K562 (cell line): Measurements from ENCODE around the gene SH3PXD2B. TPM values are rescaled to one million over a fixed set of nuclear protein-coding genes. Genes with fewer than 3 reads are reported as not detected.

Source experiments
- ARHGAP35 ChIP-seq: fragments of 450-650 bp; IDR thresholded peaks from 2 replicates; pipeline ENCODE4 v1.6.1; 2018; ENCODE audit not compliant: partially characterized antibody
- BCOR ChIP-seq: fragments of 450-650 bp; IDR thresholded peaks from 2 replicates; pipeline ENCODE4 v1.6.1; 2016
- BDP1 ChIP-seq: IDR thresholded peaks from 3 replicates; pipeline ENCODE4 v1.6.1; 2011; ENCODE audit not compliant: insufficient read length, insufficient read depth
- CBX8 ChIP-seq: fragments of 200-600 bp; sonication (generic); IDR thresholded peaks from 2 replicates; pipeline ENCODE4 v1.6.1; 2012; ENCODE audit warnings: borderline replicate concordance, mixed run types, low read depth, mild to moderate bottlenecking, moderate library complexity, mixed read lengths, low read length, control low read depth, inconsistent platforms; ENCODE audit not compliant: poor library complexity, severe bottlenecking; ENCODE audit errors: extremely low read depth
- CHCHD3 ChIP-seq: fragments of 250-450 bp; sonication (Bioruptor Pico); IDR thresholded peaks from 2 replicates; pipeline ENCODE4 v2.1.2; 2022; ENCODE audit warnings: mild to moderate bottlenecking
- KLF1 ChIP-seq: fragments of 450-650 bp; IDR thresholded peaks from 2 replicates; pipeline ENCODE4 v1.6.1; 2016; ENCODE audit warnings: missing genetic modification characterization, missing compliant biosample characterization
- SNIP1 ChIP-seq: fragments of 450-650 bp; IDR thresholded peaks from 2 replicates; pipeline ENCODE4 v1.7.1; 2017; ENCODE audit warnings: low read depth, mild to moderate bottlenecking
- ZKSCAN1 ChIP-seq: fragments of 150-350 bp; IDR thresholded peaks from 2 replicates; pipeline ENCODE4 v1.6.1; 2016; ENCODE audit warnings: low read depth, low read length
- ZNF165 ChIP-seq: fragments of 250-450 bp; sonication (Bioruptor Pico); IDR thresholded peaks from 2 replicates; pipeline ENCODE4 v1.4.0; 2020; ENCODE audit warnings: borderline replicate concordance
- ZNF184 ChIP-seq: sonication (generic); formaldehyde crosslinking; IDR thresholded peaks from 2 replicates; pipeline ENCODE4 v1.5.0; 2020; ENCODE audit warnings: missing genetic modification reagents
- ZNF274 ChIP-seq: IDR thresholded peaks from 2 replicates; pipeline ENCODE4 v1.6.1; 2011; ENCODE audit warnings: low read depth, mild to moderate bottlenecking, low read length, moderate library complexity, borderline replicate concordance
- ZNF830 ChIP-seq: fragments of 250-450 bp; sonication (Bioruptor Pico); IDR thresholded peaks from 2 replicates; pipeline ENCODE4 v1.5.0; 2021; ENCODE audit warnings: mild to moderate bottlenecking
- polyA plus RNA-seq, 8 experiments: library from polyadenylated mRNA; depleted of rRNA in 4 of 8; stranded (reverse) in 5 of 8; unstranded in 3 of 8; fragments of >200 nt; fragmentation: Nextera tagmentation in 2 of 8; fragmentation: Illumina TruSeq in 1 of 8; extraction: Ambion mirVana in 2 of 8; extraction: Trizol in 1 of 8; gene quantifications; 2 replicates each; pipeline versions ENCODE4 v1.2.1 to v1.2.3, GENCODE V29; 2011 to 2014; ENCODE audit warnings: inconsistent platforms in 1 of 8, missing spikeins in 1 of 8
- total RNA-seq, 7 experiments: library from RNA; depleted of rRNA in 6 of 7; stranded (reverse); fragments of >200 nt in 6 of 7; fragmentation: Illumina TruSeq in 2 of 7; extraction: Trizol in 2 of 7; gene quantifications; 2 replicates each; pipeline versions ENCODE4 v1.2.1 to v1.2.3, GENCODE V29; 2011 to 2021; ENCODE audit warnings: low replicate concordance in 1 of 7
- TF ChIP-seq, protein P1 (sequence below): fragments of 250-450 bp; sonication (Bioruptor Pico); IDR thresholded peaks from 2 replicates; pipeline ENCODE4 v1.9.0; 2021; ENCODE audit warnings: mild to moderate bottlenecking, inconsistent platforms
- TF ChIP-seq, protein P2 (sequence below): fragments of 150-350 bp; conservative IDR thresholded peaks from 2 replicates; pipeline ENCODE4 v1.6.1; 2014; ENCODE audit warnings: low read length
- TF ChIP-seq, protein P3 (sequence below): fragments of 250-450 bp; sonication (Bioruptor Pico); IDR thresholded peaks from 2 replicates; pipeline ENCODE4 v1.4.0; 2020
- TF ChIP-seq, protein P4 (sequence below): fragments of 200-800 bp; sonication (Bioruptor generic); IDR thresholded peaks from 2 replicates; pipeline ENCODE4 v1.6.1; 2017; ENCODE audit warnings: missing genetic modification characterization, missing compliant biosample characterization

SH3PXD2B gene
- total and polyA plus RNA-seq, 9 of the 15 experiments (the other 6 are each of a cell fraction or from before 2014, with no cell fraction given) = 0.04 to 0.66 (median 0.19) TPM

DNA sequence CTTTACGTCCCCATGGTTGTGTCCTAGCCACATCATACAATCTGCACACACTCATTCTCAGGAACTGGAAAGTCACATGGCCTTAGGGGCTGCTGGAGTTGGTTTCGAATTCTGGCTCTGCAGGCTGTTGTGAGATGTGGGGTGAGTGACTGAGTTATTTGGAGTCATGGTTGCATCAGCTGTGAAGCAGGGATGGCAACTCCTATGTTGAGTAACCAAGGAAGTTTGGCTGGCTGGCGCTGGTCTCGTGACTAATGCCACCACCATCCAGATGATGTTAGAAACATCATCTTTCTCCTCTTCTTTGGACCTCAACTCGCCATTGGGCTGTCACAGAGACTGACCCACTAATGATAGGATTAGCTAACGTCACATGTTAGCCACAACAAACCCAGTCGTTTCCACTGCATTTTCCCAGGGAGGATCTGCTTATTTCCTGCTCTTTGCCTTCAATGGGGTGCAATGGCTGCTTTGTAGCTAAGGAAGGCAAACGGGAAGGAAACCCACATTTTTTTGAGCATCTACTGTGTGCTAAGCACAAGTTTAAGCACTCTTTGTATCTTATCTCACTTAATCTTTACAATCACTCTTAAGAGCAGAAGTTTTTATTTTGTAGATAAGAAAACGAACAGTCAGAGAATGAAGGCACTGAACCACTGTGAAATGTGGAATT is 92.6 kb downstream of the SH3PXD2B start (continued):
- TF ChIP-seq, protein P1, sequence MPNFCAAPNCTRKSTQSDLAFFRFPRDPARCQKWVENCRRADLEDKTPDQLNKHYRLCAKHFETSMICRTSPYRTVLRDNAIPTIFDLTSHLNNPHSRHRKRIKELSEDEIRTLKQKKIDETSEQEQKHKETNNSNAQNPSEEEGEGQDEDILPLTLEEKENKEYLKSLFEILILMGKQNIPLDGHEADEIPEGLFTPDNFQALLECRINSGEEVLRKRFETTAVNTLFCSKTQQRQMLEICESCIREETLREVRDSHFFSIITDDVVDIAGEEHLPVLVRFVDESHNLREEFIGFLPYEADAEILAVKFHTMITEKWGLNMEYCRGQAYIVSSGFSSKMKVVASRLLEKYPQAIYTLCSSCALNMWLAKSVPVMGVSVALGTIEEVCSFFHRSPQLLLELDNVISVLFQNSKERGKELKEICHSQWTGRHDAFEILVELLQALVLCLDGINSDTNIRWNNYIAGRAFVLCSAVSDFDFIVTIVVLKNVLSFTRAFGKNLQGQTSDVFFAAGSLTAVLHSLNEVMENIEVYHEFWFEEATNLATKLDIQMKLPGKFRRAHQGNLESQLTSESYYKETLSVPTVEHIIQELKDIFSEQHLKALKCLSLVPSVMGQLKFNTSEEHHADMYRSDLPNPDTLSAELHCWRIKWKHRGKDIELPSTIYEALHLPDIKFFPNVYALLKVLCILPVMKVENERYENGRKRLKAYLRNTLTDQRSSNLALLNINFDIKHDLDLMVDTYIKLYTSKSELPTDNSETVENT (CRISPR knock-in tag) = no peak
- TF ChIP-seq, protein P2, sequence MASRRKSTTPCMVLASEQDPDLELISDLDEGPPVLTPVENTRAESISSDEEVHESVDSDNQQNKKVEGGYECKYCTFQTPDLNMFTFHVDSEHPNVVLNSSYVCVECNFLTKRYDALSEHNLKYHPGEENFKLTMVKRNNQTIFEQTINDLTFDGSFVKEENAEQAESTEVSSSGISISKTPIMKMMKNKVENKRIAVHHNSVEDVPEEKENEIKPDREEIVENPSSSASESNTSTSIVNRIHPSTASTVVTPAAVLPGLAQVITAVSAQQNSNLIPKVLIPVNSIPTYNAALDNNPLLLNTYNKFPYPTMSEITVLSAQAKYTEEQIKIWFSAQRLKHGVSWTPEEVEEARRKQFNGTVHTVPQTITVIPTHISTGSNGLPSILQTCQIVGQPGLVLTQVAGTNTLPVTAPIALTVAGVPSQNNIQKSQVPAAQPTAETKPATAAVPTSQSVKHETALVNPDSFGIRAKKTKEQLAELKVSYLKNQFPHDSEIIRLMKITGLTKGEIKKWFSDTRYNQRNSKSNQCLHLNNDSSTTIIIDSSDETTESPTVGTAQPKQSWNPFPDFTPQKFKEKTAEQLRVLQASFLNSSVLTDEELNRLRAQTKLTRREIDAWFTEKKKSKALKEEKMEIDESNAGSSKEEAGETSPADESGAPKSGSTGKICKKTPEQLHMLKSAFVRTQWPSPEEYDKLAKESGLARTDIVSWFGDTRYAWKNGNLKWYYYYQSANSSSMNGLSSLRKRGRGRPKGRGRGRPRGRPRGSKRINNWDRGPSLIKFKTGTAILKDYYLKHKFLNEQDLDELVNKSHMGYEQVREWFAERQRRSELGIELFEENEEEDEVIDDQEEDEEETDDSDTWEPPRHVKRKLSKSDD = no peak
- TF ChIP-seq ARHGAP35 = no peak
- no peak for TF ChIP-seq KLF1 (tag)
- no peak for TF ChIP-seq ZNF184 (CRISPR knock-in tag)
- no peak for TF ChIP-seq SNIP1
- no peak for TF ChIP-seq ZKSCAN1
- TF ChIP-seq CBX8 = no peak
- TF ChIP-seq, protein P3, sequence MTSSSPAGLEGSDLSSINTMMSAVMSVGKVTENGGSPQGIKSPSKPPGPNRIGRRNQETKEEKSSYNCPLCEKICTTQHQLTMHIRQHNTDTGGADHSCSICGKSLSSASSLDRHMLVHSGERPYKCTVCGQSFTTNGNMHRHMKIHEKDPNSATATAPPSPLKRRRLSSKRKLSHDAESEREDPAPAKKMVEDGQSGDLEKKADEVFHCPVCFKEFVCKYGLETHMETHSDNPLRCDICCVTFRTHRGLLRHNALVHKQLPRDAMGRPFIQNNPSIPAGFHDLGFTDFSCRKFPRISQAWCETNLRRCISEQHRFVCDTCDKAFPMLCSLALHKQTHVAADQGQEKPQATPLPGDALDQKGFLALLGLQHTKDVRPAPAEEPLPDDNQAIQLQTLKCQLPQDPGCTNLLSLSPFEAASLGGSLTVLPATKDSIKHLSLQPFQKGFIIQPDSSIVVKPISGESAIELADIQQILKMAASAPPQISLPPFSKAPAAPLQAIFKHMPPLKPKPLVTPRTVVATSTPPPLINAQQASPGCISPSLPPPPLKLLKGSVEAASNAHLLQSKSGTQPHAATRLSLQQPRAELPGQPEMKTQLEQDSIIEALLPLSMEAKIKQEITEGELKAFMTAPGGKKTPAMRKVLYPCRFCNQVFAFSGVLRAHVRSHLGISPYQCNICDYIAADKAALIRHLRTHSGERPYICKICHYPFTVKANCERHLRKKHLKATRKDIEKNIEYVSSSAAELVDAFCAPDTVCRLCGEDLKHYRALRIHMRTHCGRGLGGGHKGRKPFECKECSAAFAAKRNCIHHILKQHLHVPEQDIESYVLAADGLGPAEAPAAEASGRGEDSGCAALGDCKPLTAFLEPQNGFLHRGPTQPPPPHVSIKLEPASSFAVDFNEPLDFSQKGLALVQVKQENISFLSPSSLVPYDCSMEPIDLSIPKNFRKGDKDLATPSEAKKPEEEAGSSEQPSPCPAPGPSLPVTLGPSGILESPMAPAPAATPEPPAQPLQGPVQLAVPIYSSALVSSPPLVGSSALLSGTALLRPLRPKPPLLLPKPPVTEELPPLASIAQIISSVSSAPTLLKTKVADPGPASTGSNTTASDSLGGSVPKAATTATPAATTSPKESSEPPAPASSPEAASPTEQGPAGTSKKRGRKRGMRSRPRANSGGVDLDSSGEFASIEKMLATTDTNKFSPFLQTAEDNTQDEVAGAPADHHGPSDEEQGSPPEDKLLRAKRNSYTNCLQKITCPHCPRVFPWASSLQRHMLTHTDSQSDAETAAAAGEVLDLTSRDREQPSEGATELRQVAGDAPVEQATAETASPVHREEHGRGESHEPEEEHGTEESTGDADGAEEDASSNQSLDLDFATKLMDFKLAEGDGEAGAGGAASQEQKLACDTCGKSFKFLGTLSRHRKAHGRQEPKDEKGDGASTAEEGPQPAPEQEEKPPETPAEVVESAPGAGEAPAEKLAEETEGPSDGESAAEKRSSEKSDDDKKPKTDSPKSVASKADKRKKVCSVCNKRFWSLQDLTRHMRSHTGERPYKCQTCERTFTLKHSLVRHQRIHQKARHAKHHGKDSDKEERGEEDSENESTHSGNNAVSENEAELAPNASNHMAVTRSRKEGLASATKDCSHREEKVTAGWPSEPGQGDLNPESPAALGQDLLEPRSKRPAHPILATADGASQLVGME (CRISPR knock-in tag) = no peak
- no peak for TF ChIP-seq ZNF274
- no peak for TF ChIP-seq BDP1
- TF ChIP-seq CHCHD3 (CRISPR knock-in tag) = no peak
- no peak for TF ChIP-seq ZNF830 (CRISPR knock-in tag)
- TF ChIP-seq BCOR = no peak
- TF ChIP-seq ZNF165 (CRISPR knock-in tag) = no peak
- TF ChIP-seq, protein P4, sequence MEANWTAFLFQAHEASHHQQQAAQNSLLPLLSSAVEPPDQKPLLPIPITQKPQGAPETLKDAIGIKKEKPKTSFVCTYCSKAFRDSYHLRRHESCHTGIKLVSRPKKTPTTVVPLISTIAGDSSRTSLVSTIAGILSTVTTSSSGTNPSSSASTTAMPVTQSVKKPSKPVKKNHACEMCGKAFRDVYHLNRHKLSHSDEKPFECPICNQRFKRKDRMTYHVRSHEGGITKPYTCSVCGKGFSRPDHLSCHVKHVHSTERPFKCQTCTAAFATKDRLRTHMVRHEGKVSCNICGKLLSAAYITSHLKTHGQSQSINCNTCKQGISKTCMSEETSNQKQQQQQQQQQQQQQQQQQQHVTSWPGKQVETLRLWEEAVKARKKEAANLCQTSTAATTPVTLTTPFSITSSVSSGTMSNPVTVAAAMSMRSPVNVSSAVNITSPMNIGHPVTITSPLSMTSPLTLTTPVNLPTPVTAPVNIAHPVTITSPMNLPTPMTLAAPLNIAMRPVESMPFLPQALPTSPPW = no peak
